K562 (cell line): ENCODE measurements around the gene TUBGCP6. TPM values are rescaled to one million over a fixed set of nuclear protein-coding genes. Genes with fewer than 3 reads are reported as not detected.

Experiments
- ATAC-seq: fragments of 200-7000 bp; cut with Tn5 transposase; 3 replicates; pipeline ENCODE4 v1.9.1; 2020; ENCODE audit warnings: moderate library complexity
- BruUV-seq: library from RNA; stranded (reverse); fragments of 400-500 nt; replicated peaks from 2 replicates; lab custom pipeline; 2021; lab: Mats Ljungman, UMichigan
- CTCF ChIA-PET: fragments of 300-600 bp; formaldehyde crosslinking; extraction: SDS; loops from one replicate; lab custom pipeline; 2021; ENCODE audit warnings: low intra/inter-chr PET ratio; lab: Yijun Ruan, JAX
- POLR2A ChIA-PET: fragments of 300-600, 350-650 bp; sonication (Branson Sonifier 250); formaldehyde crosslinking; extraction: SDS; loops from one replicate; lab custom pipeline; 2021; ENCODE audit warnings: antibody characterized with exemption, inconsistent platforms; lab: Yijun Ruan, JAX
- DNase-seq, 4 experiments: peaks; one replicate each; pipeline versions ENCODE4 v3.0.0 to v3.0.0-alpha.2; 2011 to 2018; ENCODE audit warnings: low spot score in 3 of 4, mixed read lengths in 3 of 4; ENCODE audit errors: extremely low read depth in 1 of 4
- FAIRE-seq: peaks from 2 replicates; lab custom pipeline; 2011; peaks lifted over from hg19 to GRCh38; lab: Jason Lieb, UNC
- H2AFZ ChIP-seq: 2 replicates; pipeline ENCODE4 v1.6.0; 2011; ENCODE audit warnings: low read depth, low read length, control low read depth, inconsistent platforms
- H3K27ac ChIP-seq: fragments of 200-600 bp; 3 replicates; pipeline ENCODE4 v1.8.0; 2011; ENCODE audit warnings: low read depth, mild to moderate bottlenecking, control low read depth, inconsistent platforms, low read length, moderate library complexity, mixed read lengths; ENCODE audit errors: extremely low read depth
- H3K27me3 ChIP-seq, 2 experiments: fragments of 300-600 bp in 1 of 2; 2 replicates in 1 of 2; 3 replicates in 1 of 2; pipeline versions ENCODE4 v1.6.0 to v1.8.0; 2011; ENCODE audit warnings: inconsistent platforms in 2 of 2, low read length in 2 of 2, mild to moderate bottlenecking in 1 of 2, mixed read lengths in 1 of 2, moderate library complexity in 1 of 2; ENCODE audit not compliant: control insufficient read depth in 2 of 2, insufficient read depth in 2 of 2
- H3K36me3 ChIP-seq: fragments of 300-600 bp; 3 replicates; pipeline ENCODE4 v1.8.0; 2011; ENCODE audit warnings: mild to moderate bottlenecking, low read length, inconsistent platforms; ENCODE audit not compliant: control insufficient read depth, insufficient read depth
- H3K4me1 ChIP-seq, 2 experiments: fragments of 200-600 bp in 1 of 2; replicated peaks in 1 of 2; 2 replicates in 1 of 2; 3 replicates in 1 of 2; pipeline versions ENCODE4 v1.5.1 to v1.8.0; 2011; ENCODE audit warnings: inconsistent platforms in 2 of 2, low read length in 2 of 2, mild to moderate bottlenecking in 1 of 2, mixed read lengths in 1 of 2, moderate library complexity in 1 of 2; ENCODE audit not compliant: control insufficient read depth in 2 of 2, insufficient read depth in 2 of 2
- H3K4me2 ChIP-seq: 2 replicates; pipeline ENCODE4 v1.6.1; 2011; ENCODE audit warnings: low read length, control low read depth, inconsistent platforms, mixed read lengths; ENCODE audit not compliant: insufficient read depth
- H3K4me3 ChIP-seq: fragments of 200-600 bp; sonication (generic), shearing (Covaris generic); 2 replicates; pipeline ENCODE4 v1.5.1; 2016; ENCODE audit warnings: control low read depth, inconsistent platforms
- H3K79me2 ChIP-seq: fragments of 200-600 bp; 3 replicates; pipeline ENCODE4 v1.8.0; 2011; ENCODE audit warnings: low read length, inconsistent platforms; ENCODE audit not compliant: control insufficient read depth, insufficient read depth
- H3K9ac ChIP-seq, 2 experiments: 2 replicates each; pipeline versions ENCODE4 v1.6.0 to v1.6.1; 2011; ENCODE audit warnings: low read depth in 2 of 2, low read length in 2 of 2, control low read depth in 1 of 2, inconsistent platforms in 1 of 2, mild to moderate bottlenecking in 1 of 2, mixed read lengths in 1 of 2; ENCODE audit not compliant: insufficient read depth in 1 of 2
- H3K9me1 ChIP-seq: one replicate; pipeline ENCODE4 v1.6.0; 2011; ENCODE audit warnings: inconsistent platforms, mild to moderate bottlenecking, low read length, moderate library complexity; ENCODE audit not compliant: control insufficient read depth, insufficient read depth
- H3K9me3 ChIP-seq: replicated peaks from 2 replicates; pipeline ENCODE4 v1.5.1; 2011; ENCODE audit warnings: low read depth, low read length, inconsistent platforms; ENCODE audit not compliant: control insufficient read depth, insufficient read depth
- H4K20me1 ChIP-seq: replicated peaks from 2 replicates; pipeline ENCODE4 v1.6.1; 2011; ENCODE audit warnings: low read length, inconsistent platforms, mixed read lengths; ENCODE audit not compliant: control insufficient read depth, insufficient read depth
- GABPB2 ChIP-seq: fragments of 250-450 bp; sonication (Bioruptor Pico); conservative IDR thresholded peaks from 2 replicates; pipeline ENCODE4 v1.5.1; 2021; ENCODE audit warnings: mild to moderate bottlenecking
- POLR2G ChIP-seq: fragments of 200-400 bp; formaldehyde crosslinking; IDR thresholded peaks from 2 replicates; pipeline ENCODE4 v1.6.1; 2017; ENCODE audit warnings: low read depth, mild to moderate bottlenecking, antibody characterized with exemption, low read length, moderate library complexity
- RBFOX2 ChIP-seq: fragments of 200-400 bp; formaldehyde crosslinking; IDR thresholded peaks from 2 replicates; pipeline ENCODE4 v1.6.1; 2017; ENCODE audit warnings: low read depth, mild to moderate bottlenecking, low read length, moderate library complexity
- SPI1 ChIP-seq: IDR thresholded peaks from 2 replicates; pipeline ENCODE4 v1.6.1; 2011; ENCODE audit warnings: low read depth, low read length, control low read depth, borderline replicate concordance
- WGBS: fragments of 100-300 bp; shearing (Covaris generic); methylation state at CpG from one replicate; pipeline ENCODE4 v1.1.6; 2016; ENCODE audit warnings: low coverage, mixed read lengths; ENCODE audit not compliant: insufficient coverage; ENCODE audit errors: missing lambda C conversion rate; 5-methylcytosine and 5-hydroxymethylcytosine counted together
- in situ Hi-C: fragments of 300-500 bp; cut with MboI; formaldehyde crosslinking; loops from 4 replicates; pipeline ENCODE4 v1.15.0; 2018; ENCODE audit warnings: inconsistent platforms, mixed read lengths
- intact Hi-C: fragments of 100-400 bp; cut with micrococcal nuclease; formaldehyde crosslinking; loops from 2 replicates; pipeline ENCODE4 v1.14.2; 2022
- polyA plus RNA-seq, 8 experiments: library from polyadenylated mRNA; depleted of rRNA in 4 of 8; stranded (reverse) in 5 of 8; unstranded in 3 of 8; fragments of >200 nt; fragmentation: Nextera tagmentation in 2 of 8; fragmentation: Illumina TruSeq in 1 of 8; extraction: Ambion mirVana in 2 of 8; extraction: Trizol in 1 of 8; gene quantifications; 2 replicates each; pipeline versions ENCODE4 v1.2.1 to v1.2.3, GENCODE V29; 2011 to 2014; ENCODE audit warnings: inconsistent platforms in 1 of 8, missing spikeins in 1 of 8
- total RNA-seq, 7 experiments: library from RNA; depleted of rRNA in 6 of 7; stranded (reverse); fragments of >200 nt in 6 of 7; fragmentation: Illumina TruSeq in 2 of 7; extraction: Trizol in 2 of 7; gene quantifications; 2 replicates each; pipeline versions ENCODE4 v1.2.1 to v1.2.3, GENCODE V29; 2011 to 2021; ENCODE audit warnings: low replicate concordance in 1 of 7

The TUBGCP6 gene
- total and polyA plus RNA-seq, 9 of the 15 experiments (the other 6 are each of a cell fraction or from before 2014, with no cell fraction given), result 0.76 to 33.0 (median 10.1) TPM

DNA sequence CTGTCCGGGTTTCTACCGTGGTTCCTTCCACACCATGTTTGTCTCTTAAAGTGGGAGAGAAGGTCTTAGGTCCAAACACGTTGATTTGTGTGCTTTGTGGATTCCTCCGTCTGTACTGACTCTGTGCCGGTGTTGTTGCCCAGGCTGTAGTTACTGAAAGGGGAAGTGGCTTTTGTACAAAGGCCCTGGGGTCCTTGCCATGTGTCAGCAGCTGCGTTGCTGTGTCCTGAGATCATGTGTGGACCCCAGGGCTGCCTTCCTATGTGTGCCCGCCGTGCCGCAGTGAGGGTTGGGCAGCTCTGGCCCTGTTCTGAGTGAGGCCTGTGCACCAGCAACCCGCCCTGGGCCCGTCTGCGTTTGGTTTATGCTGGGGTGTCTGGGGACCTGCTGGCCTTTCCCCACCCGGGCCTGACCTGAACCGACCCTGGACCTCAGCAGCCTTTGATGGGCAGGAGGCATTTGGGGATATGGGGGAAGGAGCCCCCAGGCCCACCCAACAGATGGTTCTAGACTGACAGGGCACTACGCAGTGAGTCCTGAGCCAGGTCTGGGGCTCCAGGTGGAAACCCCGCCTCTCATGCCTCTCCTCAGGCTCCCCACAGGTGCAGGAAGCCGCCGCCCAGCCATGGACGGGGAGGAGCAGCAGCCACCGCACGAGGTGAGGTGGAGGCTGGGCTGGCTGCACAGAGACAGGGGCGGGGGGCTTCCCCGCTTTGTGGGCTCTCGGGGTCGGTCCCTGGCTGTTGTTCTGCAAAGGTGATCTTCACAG is 52.2 kb downstream of the TUBGCP6 start:
- H3K4me1 ChIP-seq, result peaks cover 12 to 62% of the 10 kb centered on the region in 2 experiments
- H3K27me3 ChIP-seq, result no peaks in the 10 kb centered on the region
- no TSS peak for BruUV-seq
- peak; percentile 25; the same call in 1 of the 2 replicates for TF ChIP-seq SPI1
- peak; percentile 25; the same call in 1 of the 2 replicates for TF ChIP-seq RBFOX2
- TF ChIP-seq POLR2G, result 0 out of 2 replicates have a peak, but pooled peaks have one; percentile 18
- no peak for TF ChIP-seq GABPB2
- in situ Hi-C loops (no loop called here), intact Hi-C loops (no loop called here)
- CTCF ChIA-PET, result no interaction called here
- H3K79me2 ChIP-seq, result peaks cover 48% of the 10 kb centered on the region
- H3K9ac ChIP-seq, result no peak overlapping the region; a peak in 1 of 4 replicates
- POLR2A ChIA-PET, result interaction anchor here (0.6 kb wide), 1 partner anchor 196 kb away, joined by 5 read pairs; no protein-coding TSS in a partner anchor
- peaks cover 59% of the 10 kb centered on the region; the same call in 2 of the 3 replicates for H3K36me3 ChIP-seq
- DNase-seq (no peak), ATAC-seq (no peak), FAIRE-seq (no peak)
- no peak overlapping the region for H3K27ac ChIP-seq
- 94% methylated on average over 6 of the region's 25 CpGs for WGBS
- no peak overlapping the region for H3K4me3 ChIP-seq
- peaks cover 8% of the 10 kb centered on the region for H4K20me1 ChIP-seq
- no peak overlapping the region for H2AFZ ChIP-seq
- no peak overlapping the region for H3K4me2 ChIP-seq
- H3K9me1 ChIP-seq, result peaks cover 7% of the 10 kb centered on the region
- no peaks in the 10 kb centered on the region for H3K9me3 ChIP-seq
